HepG2 (cell line): ENCODE results near the gene ECD. TPM values are rescaled to one million over a fixed set of nuclear protein-coding genes. Genes with fewer than 3 reads are reported as not detected.
A peak's percentile ranks its signal among the peaks of the same experiment; 100 is the strongest.

ENCODE experiments used
- ARID2 ChIP-seq: sonication (generic); formaldehyde crosslinking; IDR thresholded peaks from 2 replicates; pipeline ENCODE4 v1.8.1; 2022; ENCODE audit warnings: mild to moderate bottlenecking, missing genetic modification reagents, borderline replicate concordance
- KLF13 ChIP-seq: sonication (generic); formaldehyde crosslinking; IDR thresholded peaks from 2 replicates; pipeline ENCODE4 v1.4.0; 2020; ENCODE audit warnings: mild to moderate bottlenecking, missing genetic modification reagents
- KLF6 ChIP-seq: IDR thresholded peaks from 2 replicates; pipeline ENCODE4 v1.8.0; 2016; ENCODE audit warnings: missing biosample characterization, missing genetic modification reagents
- MXD4 ChIP-seq: IDR thresholded peaks from 2 replicates; pipeline ENCODE4 v1.6.1; 2016; ENCODE audit warnings: mild to moderate bottlenecking, missing biosample characterization, missing genetic modification reagents
- NKX3-1 ChIP-seq: sonication (generic); formaldehyde crosslinking; IDR thresholded peaks from 2 replicates; pipeline ENCODE4 v1.5.0; 2020; ENCODE audit warnings: missing genetic modification reagents
- XBP1 ChIP-seq: sonication (generic); formaldehyde crosslinking; IDR thresholded peaks from 2 replicates; pipeline ENCODE4 v1.5.0; 2020; ENCODE audit warnings: missing genetic modification reagents
- ZNF205 ChIP-seq: IDR thresholded peaks from 2 replicates; pipeline ENCODE4 v1.6.1; 2018; ENCODE audit warnings: missing biosample characterization, missing genetic modification reagents
- ZNF484 ChIP-seq: sonication (generic); formaldehyde crosslinking; IDR thresholded peaks from 2 replicates; pipeline ENCODE4 v1.5.1; 2020; ENCODE audit warnings: mild to moderate bottlenecking, low read depth, missing genetic modification reagents, borderline replicate concordance
- ZNF772 ChIP-seq: sonication (generic); formaldehyde crosslinking; IDR thresholded peaks from 2 replicates; pipeline ENCODE4 v1.5.0; 2020; ENCODE audit warnings: mild to moderate bottlenecking, missing genetic modification reagents
- ZSCAN29 ChIP-seq: sonication (generic); formaldehyde crosslinking; conservative IDR thresholded peaks from 2 replicates; pipeline ENCODE4 v1.4.0; 2020; ENCODE audit warnings: mild to moderate bottlenecking, missing genetic modification reagents
- polyA plus RNA-seq, 8 experiments: library from polyadenylated mRNA; depleted of rRNA in 3 of 8; stranded (reverse) in 7 of 8; unstranded in 1 of 8; fragments of >200 nt; fragmentation: Illumina TruSeq in 4 of 8; extraction: Trizol in 4 of 8; gene quantifications; 2 replicates each; pipeline versions ENCODE4 v1.2.1 to v1.2.3, GENCODE V29; 2011 to 2016; ENCODE audit warnings: low read depth in 4 of 8, missing spikeins in 1 of 8, mixed read lengths in 1 of 8; ENCODE audit not compliant: insufficient read depth in 1 of 8
- total RNA-seq, 5 experiments: library from RNA; depleted of rRNA; stranded (reverse); fragments of >200 nt; fragmentation: Illumina TruSeq; extraction: Trizol; gene quantifications; 2 replicates each; pipeline ENCODE4 v1.2.3, GENCODE V29; 2016; ENCODE audit warnings: low read depth in 1 of 5
- TF ChIP-seq, protein P1 (sequence below): sonication (generic); formaldehyde crosslinking; IDR thresholded peaks from 2 replicates; pipeline ENCODE4 v1.4.0; 2020; ENCODE audit warnings: missing genetic modification reagents
- TF ChIP-seq, protein P2 (sequence below): sonication (generic); formaldehyde crosslinking; IDR thresholded peaks from one replicate; pipeline ENCODE4 v1.5.1; 2020; ENCODE audit warnings: mild to moderate bottlenecking, missing genetic modification reagents; ENCODE audit errors: not compliant biosample characterization
- TF ChIP-seq, protein P3 (sequence below): IDR thresholded peaks from 2 replicates; pipeline ENCODE4 v1.6.1; 2016; ENCODE audit warnings: missing compliant biosample characterization, missing genetic modification reagents, borderline replicate concordance

ECD gene
- total and polyA plus RNA-seq, 2 of the 13 experiments (the other 11 are each of a cell fraction or from before 2014, with no cell fraction given): 21.5 to 27.6 TPM

DNA sequence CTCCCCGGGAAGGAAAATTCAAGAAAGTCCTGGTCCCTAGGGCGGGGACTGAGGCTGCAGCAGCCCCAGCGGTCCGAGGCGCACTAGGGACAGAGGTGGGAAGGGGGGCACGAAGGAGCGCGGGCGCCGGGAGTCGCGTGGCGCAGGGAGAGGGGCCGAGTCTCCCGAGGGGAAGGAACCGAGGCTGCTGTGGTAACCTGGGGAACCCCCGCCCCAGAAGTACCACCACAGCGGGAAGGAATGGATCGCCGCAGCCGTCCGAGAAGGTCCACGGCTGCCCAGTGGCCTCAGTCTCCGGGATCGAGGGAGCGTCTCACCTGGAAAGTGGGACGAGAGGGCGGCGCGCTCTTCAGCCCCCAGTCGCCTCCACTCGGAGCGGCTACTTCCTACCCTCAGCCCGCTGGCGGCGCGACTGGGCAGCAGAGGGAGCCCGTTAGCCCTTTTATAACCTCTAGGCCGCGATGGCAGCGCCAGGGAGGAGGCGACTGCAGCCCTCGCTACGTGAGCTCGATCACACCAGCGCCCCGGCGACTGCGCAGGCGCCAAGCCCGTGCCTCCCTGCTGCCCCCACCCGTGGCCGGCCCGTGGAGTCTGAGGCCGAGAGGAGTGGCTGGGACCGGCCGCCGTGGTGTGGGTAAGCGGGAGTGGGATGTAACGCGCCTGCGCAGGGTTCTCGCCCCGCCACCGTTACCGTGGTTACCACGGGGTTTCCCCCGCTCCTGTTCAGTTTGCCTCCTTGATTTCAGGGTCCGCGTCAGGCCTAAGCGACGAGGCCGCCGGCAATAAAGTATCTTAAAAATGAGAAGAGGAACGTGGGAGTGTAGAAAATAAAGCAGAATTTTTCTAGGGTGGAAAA lies 71.1 kb downstream of the ECD start, which contains the start of gene P4HA1 (continued):
- TF ChIP-seq, protein P1, sequence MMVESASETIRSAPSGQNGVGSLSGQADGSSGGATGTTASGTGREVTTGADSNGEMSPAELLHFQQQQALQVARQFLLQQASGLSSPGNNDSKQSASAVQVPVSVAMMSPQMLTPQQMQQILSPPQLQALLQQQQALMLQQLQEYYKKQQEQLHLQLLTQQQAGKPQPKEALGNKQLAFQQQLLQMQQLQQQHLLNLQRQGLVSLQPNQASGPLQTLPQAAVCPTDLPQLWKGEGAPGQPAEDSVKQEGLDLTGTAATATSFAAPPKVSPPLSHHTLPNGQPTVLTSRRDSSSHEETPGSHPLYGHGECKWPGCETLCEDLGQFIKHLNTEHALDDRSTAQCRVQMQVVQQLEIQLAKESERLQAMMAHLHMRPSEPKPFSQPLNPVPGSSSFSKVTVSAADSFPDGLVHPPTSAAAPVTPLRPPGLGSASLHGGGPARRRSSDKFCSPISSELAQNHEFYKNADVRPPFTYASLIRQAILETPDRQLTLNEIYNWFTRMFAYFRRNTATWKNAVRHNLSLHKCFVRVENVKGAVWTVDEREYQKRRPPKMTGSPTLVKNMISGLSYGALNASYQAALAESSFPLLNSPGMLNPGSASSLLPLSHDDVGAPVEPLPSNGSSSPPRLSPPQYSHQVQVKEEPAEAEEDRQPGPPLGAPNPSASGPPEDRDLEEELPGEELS: peak; percentile 77
- no peak for TF ChIP-seq ZNF484
- TF ChIP-seq ARID2: peak; percentile 43; the same call in 1 of the 2 replicates
- TF ChIP-seq ZNF772 (CRISPR knock-in tag): peak; percentile 88
- TF ChIP-seq XBP1 (CRISPR knock-in tag): no peak
- TF ChIP-seq ZNF205 (CRISPR knock-in tag): peak; percentile 86
- 0 out of 2 replicates have a peak, but pooled peaks have one; percentile 83 for TF ChIP-seq KLF13 (CRISPR knock-in tag)
- TF ChIP-seq, protein P2, sequence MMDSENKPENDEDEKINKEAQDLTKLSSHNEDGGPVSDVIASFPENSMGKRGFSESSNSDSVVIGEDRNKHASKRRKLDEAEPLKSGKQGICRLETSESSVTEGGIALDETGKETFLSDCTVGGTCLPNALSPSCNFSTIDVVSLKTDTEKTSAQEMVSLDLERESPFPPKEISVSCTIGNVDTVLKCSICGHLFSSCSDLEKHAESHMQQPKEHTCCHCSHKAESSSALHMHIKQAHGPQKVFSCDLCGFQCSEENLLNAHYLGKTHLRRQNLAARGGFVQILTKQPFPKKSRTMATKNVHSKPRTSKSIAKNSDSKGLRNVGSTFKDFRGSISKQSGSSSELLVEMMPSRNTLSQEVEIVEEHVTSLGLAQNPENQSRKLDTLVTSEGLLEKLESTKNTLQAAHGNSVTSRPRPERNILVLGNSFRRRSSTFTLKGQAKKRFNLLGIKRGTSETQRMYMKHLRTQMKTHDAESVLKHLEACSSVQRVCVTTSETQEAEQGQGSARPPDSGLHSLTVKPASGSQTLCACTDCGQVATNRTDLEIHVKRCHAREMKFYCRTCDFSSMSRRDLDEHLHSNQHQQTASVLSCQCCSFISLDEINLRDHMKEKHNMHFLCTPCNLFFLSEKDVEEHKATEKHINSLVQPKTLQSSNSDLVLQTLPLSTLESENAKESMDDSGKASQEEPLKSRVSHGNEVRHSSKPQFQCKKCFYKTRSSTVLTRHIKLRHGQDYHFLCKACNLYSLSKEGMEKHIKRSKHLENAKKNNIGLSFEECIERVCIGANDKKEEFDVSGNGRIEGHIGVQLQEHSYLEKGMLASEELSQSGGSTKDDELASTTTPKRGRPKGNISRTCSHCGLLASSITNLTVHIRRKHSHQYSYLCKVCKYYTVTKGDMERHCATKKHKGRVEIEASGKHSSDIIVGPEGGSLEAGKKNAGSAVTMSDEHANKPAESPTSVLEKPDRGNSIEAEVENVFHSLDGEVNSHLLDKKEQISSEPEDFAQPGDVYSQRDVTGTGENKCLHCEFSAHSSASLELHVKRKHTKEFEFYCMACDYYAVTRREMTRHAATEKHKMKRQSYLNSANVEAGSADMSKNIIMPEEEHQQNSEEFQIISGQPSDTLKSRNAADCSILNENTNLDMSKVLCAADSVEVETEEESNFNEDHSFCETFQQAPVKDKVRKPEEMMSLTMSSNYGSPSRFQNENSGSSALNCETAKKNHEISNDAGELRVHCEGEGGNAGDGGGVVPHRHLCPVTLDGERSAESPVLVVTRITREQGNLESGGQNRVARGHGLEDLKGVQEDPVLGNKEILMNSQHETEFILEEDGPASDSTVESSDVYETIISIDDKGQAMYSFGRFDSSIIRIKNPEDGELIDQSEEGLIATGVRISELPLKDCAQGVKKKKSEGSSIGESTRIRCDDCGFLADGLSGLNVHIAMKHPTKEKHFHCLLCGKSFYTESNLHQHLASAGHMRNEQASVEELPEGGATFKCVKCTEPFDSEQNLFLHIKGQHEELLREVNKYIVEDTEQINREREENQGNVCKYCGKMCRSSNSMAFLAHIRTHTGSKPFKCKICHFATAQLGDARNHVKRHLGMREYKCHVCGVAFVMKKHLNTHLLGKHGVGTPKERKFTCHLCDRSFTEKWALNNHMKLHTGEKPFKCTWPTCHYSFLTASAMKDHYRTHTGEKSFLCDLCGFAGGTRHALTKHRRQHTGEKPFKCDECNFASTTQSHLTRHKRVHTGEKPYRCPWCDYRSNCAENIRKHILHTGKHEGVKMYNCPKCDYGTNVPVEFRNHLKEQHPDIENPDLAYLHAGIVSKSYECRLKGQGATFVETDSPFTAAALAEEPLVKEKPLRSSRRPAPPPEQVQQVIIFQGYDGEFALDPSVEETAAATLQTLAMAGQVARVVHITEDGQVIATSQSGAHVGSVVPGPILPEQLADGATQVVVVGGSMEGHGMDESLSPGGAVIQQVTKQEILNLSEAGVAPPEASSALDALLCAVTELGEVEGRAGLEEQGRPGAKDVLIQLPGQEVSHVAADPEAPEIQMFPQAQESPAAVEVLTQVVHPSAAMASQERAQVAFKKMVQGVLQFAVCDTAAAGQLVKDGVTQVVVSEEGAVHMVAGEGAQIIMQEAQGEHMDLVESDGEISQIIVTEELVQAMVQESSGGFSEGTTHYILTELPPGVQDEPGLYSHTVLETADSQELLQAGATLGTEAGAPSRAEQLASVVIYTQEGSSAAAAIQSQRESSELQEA (CRISPR knock-in tag): peak; percentile 98
- TF ChIP-seq KLF6 (CRISPR knock-in tag): peak; percentile 74
- TF ChIP-seq, protein P3, sequence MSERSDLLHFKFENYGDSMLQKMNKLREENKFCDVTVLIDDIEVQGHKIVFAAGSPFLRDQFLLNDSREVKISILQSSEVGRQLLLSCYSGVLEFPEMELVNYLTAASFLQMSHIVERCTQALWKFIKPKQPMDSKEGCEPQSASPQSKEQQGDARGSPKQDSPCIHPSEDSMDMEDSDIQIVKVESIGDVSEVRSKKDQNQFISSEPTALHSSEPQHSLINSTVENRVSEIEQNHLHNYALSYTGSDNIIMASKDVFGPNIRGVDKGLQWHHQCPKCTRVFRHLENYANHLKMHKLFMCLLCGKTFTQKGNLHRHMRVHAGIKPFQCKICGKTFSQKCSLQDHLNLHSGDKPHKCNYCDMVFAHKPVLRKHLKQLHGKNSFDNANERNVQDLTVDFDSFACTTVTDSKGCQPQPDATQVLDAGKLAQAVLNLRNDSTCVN (CRISPR knock-in tag): peak; percentile 81; the same call in 1 of the 2 replicates
- no peak; the same call in 1 of the 2 replicates for TF ChIP-seq MXD4
- TF ChIP-seq NKX3-1 (CRISPR knock-in tag): peak; percentile 89
- TF ChIP-seq ZSCAN29 (CRISPR knock-in tag): peak; percentile 48; the same call in 1 of the 2 replicates
